ENCODE measurements around the gene TOX2. TPM values are rescaled to one million over a fixed set of nuclear protein-coding genes. Genes with fewer than 3 reads are reported as not detected.
A peak's percentile ranks its signal among the peaks of the same experiment; 100 is the strongest.

The TOX2 gene
- total and polyA plus RNA-seq, 2 of the 4 experiments (the other 2 are of a cell fraction): 1.3 to 17.5 TPM

GRCh38 chr20:44071057-44071456 is 156.4 kb downstream of the TOX2 start:
- peaks cover 11% of the 10 kb centered on the region for H3K9me1 ChIP-seq (ENCODE audit: insufficient read depth, low read length)
- no peak overlapping the region for H3K56ac ChIP-seq (ENCODE audit: extremely low read depth, insufficient read depth, low read length)
- intact Hi-C loops (cut with micrococcal nuclease): loop anchor here (10.0 kb wide), 1 partner anchor 126 kb away; no protein-coding TSS in a partner anchor
- no peak overlapping the region for H2AFZ ChIP-seq (replicated peaks; ENCODE audit: low read length, poor library complexity)
- peak overlapping the region; percentile 50 for H2AK9ac ChIP-seq (replicated peaks; ENCODE audit: low read depth, low read length, poor library complexity)
- no peak overlapping the region for H3K9ac ChIP-seq (ENCODE audit: low read depth, low read length)
- no peak overlapping the region for H3K4me3 ChIP-seq (ENCODE audit: insufficient read depth, low read depth, low read length)
- H4K20me1 ChIP-seq (ENCODE audit: insufficient read depth, low read length): no peaks in the 10 kb centered on the region
- no peaks in the 10 kb centered on the region for H3K9me3 ChIP-seq (ENCODE audit: control insufficient read depth, insufficient read depth, low read length)
- no peaks in the 10 kb centered on the region for H3K27me3 ChIP-seq (ENCODE audit: control insufficient read depth, insufficient read depth, low read length)
- CTCF ChIA-PET: no interaction called here
- no peak overlapping the region for H2AK5ac ChIP-seq (ENCODE audit: low read depth, low read length)
- 89% methylated on average over 7 of the region's 10 CpGs; no CpG with 5 or more reads in 1 of the 2 experiments for WGBS, 2 experiments (ENCODE audit: extremely low coverage in 2 of 2, insufficient read length in 1 of 2)
- H3K23ac ChIP-seq (ENCODE audit: low read depth, low read length): no peak overlapping the region
- TF ChIP-seq NFE2L2 (IDR thresholded peaks at IDR 0.05; ENCODE audit: low read depth, low read length) (no peak), BHLHE40 (IDR thresholded peaks at IDR 0.05; ENCODE audit: low read depth, low read length) (no peak), CTCF (conservative IDR thresholded peaks at IDR 0.05; ENCODE audit: low read depth, low read length) (no peak)
- POLR2A ChIA-PET (ENCODE audit: unreplicated experiment): no interaction called here
- H4K91ac ChIP-seq (ENCODE audit: insufficient read depth, low read depth, low read length): no peak overlapping the region
- no peak overlapping the region for H3K4ac ChIP-seq (ENCODE audit: low read depth, low read length)
- H3K14ac ChIP-seq (replicated peaks; ENCODE audit: low read depth, low read length): no peak overlapping the region
- no peak overlapping the region for H4K8ac ChIP-seq (ENCODE audit: low read depth in 2 of 2, low read length in 2 of 2)
- no peak overlapping the region for H4K5ac ChIP-seq (ENCODE audit: low read depth, low read length)
- in situ Hi-C loops (cut with MboI; ENCODE audit: low sequenced_read_pairs): no loop called here
- no peak overlapping the region for H3K27ac ChIP-seq (ENCODE audit: insufficient read depth, low read length)
- no peak overlapping the region for H2BK5ac ChIP-seq (ENCODE audit: low read depth, low read length, poor library complexity, severe bottlenecking)
- H2BK120ac ChIP-seq (ENCODE audit: low read depth, low read length): no peak overlapping the region
- H3K4me1 ChIP-seq (ENCODE audit: control insufficient read depth, insufficient read depth, low read length): peaks cover 4% of the 10 kb centered on the region
- H3K18ac ChIP-seq (ENCODE audit: low read depth, low read length): no peak overlapping the region
- no peak overlapping the region for H2BK20ac ChIP-seq (ENCODE audit: low read depth, low read length)
- no peaks in the 10 kb centered on the region for H3K79me1 ChIP-seq (ENCODE audit: low read depth in 1 of 2, low read length in 2 of 2)
- no peak for DNase-seq
- no peak overlapping the region for H3K4me2 ChIP-seq (ENCODE audit: low read depth, low read length)
- dilution Hi-C loops (cut with HindIII; ENCODE audit: low sequenced_read_pairs, unreplicated experiment): no loop called here
- H3K36me3 ChIP-seq (ENCODE audit: control insufficient read depth, insufficient read depth, low read length): peaks cover 13% of the 10 kb centered on the region; the same call in 1 of the 2 replicates
- no peak for ATAC-seq (ENCODE audit: low read depth)
- no TSS peak for BruUV-seq (replicated peaks)
- no peak overlapping the region for H2BK15ac ChIP-seq (ENCODE audit: low read depth, low read length)

All from IMR-90 (cell line).